ENCODE measurements around the gene MROH9.

MROH9 gene

DNA sequence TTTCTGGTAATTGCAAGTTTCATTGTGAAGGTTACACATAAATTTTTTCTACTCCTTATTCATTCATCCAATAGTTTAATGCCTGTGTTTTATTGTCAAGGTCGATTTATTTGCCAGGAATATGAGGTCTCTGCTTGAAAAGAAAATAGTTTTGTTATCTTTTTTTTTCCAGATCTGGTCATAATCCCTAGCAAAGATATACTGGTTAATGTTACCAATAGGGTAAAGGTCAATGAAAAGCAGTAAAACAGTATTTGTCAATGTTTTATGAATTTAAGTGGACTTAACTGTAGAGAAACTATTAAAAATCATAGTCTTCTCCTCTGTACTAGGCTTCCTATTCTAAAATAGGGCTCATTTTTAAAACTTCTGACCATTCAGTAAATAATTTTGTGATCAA is 147.3 kb downstream of the MROH9 start:
- no peak for DNase-seq

DNA sequence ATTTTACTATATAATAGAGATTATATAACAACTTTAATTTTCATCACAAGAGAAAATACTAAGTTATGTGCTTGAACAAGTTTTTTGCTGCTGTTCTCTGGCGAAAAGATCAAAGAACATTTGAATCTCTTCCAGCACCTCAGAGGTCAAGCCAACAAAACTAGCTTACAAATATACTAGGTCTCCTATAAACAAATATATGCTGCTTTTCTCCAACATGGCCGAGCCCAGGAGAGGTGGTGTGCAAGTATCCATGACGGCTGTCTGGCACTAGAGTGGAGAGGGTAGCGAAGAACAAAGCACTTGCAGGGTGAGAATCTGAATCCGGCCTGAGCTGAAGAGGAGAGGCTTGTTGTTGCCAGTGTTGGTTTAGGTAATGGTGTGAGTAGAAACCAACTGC is 147.9 kb downstream of the MROH9 start:
- no peak for DNase-seq

DNA sequence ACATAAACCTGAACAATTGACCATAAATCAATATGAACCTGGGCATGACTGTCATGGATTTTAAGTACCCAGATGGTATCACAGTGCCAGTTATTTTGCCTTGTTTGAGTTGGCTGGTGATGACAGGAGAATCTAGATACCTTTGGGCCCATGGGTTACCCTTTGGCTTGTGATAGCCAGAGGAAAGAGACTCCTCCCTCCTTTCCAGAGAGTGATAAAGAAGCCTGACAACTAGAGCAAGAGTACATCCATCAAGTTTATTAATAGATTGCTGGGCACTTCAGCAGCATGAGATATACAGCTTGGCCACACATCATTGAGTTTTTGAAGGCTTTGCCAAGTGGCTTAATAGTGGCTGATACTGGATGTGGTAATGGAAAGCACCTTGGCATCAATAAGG is 148.8 kb downstream of the MROH9 start:
- DNase-seq, result no peak

DNA sequence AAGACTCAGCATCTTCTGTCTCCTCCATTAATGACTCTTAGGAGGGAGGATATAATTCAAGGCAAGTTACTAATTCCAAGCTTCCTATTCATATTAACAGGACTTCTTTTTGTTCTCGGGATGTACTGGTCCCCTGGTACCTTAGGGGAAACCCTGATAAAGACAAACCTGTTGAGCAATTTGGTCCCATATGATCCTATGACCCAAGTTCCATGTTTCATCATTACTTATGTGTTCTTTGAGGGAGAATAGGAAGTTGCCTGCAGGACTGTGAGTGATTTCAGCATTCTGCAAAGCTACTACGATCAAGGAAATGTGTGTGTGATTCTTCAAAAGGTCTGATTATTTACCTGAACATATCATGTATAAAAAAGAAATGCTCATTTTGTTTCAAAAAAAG is 149.5 kb downstream of the MROH9 start:
- DNase-seq, result no peak

DNA sequence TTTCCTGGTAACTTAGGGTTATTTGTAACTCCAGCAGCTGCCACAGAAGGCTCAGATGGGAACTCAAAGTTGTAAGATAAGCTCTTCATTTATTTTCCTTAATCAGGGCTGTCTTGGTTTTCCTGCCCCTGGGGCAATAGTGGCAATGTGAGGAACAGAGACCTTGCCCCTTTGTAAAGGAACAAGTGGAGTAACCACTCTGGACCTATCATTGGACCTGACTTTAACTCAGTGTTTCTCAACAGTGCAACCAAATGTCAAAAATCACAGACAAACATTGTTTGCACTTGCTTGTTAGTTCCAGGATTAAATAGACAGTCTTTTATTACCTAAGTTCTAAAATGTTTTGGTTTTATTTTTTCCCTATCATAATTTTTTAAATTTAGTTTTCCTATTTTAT is 152.6 kb downstream of the MROH9 start:
- no peak for DNase-seq

DNA sequence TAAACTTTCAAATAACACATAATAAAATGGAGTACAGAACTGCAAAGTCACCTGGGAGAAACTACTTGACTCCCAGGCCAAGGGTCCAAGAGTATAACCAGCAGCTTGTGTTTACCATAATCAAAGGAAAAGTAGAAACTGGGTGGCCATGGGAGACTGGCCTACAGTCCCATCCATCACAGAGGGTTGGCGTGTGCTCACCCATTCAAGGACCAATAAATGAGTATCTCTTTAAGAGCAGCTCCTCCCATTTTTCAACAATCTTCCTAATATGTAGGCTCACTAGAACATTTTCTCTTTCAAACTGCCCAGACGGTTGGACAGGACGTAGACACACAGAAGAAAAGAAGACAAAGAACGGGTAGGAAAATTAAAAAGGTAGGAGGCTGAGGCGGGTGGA is 155.3 kb downstream of the MROH9 start, which contains the start of gene FMO3:
TSS of gene FMO3 (plus strand) at position 302 of the 400 bp plus-strand sequence. CDS start 1,754 bp downstream, outside the sequence.
- no peak for DNase-seq

DNA sequence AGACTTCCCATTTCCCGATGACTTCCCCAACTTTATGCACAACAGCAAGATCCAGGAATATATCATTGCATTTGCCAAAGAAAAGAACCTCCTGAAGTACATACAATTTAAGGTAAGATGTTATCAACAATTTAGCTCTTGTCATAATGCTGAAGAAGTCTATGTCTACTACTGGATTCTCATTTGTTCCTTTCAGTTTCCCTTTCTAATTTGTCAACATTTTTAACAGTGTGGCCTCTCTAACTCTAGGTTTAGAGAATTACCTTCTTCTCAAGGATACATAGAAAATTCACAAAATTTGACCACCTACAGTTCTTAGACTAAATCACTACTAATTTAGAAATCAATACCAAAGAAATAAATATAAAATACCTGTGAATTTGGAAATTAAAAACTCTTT is 168.5 kb downstream of the MROH9 start:
- no peak for DNase-seq

DNA sequence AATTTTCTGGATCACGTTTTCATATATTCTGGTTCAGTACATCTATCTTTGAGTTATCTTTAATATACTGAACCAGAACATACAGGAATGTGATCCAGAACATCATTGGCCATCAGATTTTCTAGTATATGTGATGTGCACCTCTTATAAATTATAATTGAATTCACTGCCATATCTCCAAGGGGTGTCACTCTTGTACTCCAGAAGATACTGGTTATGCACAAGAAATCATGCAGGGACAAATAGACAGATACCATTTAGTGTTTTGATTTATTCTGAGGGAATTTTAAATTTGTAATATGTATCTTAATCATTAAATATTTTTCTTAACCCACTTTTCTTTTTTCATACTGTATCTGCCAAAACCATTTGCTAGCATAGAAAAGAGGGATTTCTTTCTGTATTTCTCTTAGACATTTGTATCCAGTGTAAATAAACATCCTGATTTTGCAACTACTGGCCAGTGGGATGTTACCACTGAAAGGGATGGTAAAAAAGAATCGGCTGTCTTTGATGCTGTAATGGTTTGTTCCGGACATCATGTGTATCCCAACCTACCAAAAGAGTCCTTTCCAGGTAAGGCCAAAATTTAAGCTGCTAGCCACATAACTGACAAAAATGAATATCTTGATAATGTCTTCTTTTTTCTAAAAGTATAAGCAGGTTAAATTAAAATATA is 172.1 kb downstream of the MROH9 start:
- DNase-seq, result no peak

DNA sequence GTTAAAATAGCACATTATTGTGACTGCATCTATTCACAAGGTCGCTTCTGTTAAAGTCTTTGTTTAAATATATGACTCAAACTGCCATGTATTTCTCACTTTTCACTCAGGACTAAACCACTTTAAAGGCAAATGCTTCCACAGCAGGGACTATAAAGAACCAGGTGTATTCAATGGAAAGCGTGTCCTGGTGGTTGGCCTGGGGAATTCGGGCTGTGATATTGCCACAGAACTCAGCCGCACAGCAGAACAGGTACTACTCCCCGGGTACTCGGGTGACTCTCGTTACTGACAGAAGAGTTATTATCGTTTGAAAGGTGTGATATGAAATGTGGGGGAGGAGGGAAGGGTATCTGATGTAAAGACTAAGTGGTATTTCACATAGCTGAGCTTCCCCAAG is 172.6 kb downstream of the MROH9 start:
- DNase-seq, result no peak

DNA sequence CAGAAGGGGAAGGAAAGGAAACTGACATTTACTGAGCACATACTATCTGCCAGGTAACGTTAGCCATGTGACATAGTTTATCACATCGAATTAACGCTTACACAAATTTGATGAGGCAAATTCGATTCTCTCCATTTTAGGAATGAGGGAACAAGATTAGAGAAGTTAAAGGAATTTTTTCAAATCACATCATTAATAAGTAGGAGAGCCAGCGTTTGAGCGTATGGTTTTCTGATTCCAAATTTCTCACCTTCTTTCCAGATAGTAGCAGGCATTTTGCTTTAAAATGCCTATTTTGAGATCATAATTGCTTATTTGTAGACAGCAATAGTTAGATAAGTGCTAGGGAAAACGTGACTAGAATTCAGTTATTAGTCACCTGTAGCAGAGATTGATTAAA is 174.6 kb downstream of the MROH9 start:
- DNase-seq, result no peak

DNA sequence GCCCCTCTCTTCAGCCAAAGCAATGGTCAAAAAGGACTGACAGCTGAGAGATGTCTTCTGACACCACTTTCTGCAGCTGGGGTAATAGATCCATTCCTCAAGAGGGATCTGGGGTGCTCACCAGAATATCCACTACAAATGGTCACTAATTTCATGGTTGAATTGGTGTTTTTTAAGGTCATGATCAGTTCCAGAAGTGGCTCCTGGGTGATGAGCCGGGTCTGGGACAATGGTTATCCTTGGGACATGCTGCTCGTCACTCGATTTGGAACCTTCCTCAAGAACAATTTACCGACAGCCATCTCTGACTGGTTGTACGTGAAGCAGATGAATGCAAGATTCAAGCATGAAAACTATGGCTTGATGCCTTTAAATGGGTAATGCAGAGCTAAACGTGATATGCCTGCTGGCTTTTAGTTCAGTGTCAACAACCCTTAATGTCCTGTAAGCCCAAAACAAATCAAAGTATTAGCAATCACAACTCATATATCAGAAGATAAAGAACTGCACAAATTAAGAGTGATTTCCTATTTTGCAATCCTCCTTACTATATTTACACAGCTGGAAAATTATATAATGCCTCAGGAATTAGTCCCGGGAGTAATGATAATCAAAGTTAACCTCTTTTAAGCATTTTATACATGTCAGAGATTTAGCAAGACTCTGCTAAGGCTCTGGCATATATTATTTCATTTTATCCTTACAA is 175.4 kb downstream of the MROH9 start:
- no peak for DNase-seq

DNA sequence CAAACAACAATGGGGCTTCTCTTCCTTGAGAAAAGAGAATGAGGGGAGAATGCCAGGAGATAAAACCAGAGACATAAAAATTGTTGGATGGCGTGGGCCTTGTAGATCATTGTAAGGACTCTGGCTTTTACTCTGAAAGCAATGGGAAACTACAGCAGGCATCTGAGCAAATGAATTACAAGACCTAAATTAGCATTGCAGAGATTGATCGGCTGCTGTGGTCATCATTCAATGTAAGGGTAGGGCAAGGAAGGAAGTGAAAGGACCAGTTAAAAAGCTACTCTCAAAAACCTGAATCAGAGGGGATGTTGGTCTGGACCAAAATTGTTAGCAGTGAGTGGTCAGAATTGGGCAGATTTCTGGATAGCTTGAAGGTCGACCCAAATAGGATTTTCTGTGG is 176.8 kb downstream of the MROH9 start:
- no peak for DNase-seq

DNA sequence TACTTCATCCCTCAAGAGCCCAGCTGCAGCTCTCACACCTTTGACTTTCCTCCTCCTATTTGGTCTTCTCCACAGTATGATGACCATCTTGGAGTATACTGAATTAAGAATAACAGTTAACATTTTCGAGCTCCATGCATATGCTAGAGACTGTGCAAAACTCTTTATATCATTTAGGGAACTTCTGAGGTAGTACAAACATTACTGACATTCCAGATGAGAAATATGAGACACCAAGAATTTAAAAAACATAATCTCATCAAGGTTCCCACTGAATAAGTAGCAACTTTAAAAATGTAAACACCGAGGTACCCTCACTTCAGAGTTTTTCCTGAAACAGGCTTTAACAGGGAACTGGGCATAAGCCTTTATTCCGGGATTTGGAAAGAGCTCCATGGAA is 178.0 kb downstream of the MROH9 start:
- DNase-seq, result no peak

All from activated CD4-positive, alpha-beta T cell treated with anti-CD3 and anti-CD28 coated beads, Interleukin-2, amount 50 U/mL, for 1 hour (primary cell).